Measurements from ENCODE around the gene FOXL1.

The FOXL1 gene

DNA sequence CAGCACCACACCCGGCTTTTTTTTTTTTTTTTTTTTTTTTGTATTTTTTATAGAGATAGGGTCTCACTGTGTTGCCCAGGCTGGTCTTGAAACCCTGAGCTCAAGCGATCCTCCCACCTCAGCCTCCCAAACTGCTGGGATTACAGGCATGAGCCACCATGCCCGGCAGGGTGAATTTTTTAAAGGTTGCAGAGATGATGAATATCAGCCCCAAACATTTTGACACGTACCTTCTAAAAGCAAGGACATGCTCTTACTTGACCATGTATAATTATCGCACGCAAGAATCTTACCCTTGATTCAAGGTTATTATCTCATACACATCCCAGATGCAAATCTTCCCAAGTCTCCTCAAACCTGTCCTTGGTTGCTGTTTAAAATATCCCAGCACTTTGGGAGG lies 16.0 kb upstream of the FOXL1 start:
- in situ Hi-C loops (cut with HindIII; ENCODE audit: low sequenced_read_pairs), result loop anchor here (25.0 kb wide), 2 partner anchors 475 to 700 kb away; no protein-coding TSS in a partner anchor
- DNase-seq (ENCODE audit: low read depth), result no peak
- no peak for TF ChIP-seq CTCF (IDR thresholded peaks at IDR 0.05; ENCODE audit: low read depth, low read length, missing control alignments)
- no peak overlapping the region for H3K4me3 ChIP-seq (ENCODE audit: low read depth, low read length)

- in situ Hi-C loops (cut with HindIII; ENCODE audit: low sequenced_read_pairs), result loop anchor here (25.0 kb wide), 2 partner anchors 474 to 699 kb away; no protein-coding TSS in a partner anchor
- DNase-seq (ENCODE audit: low read depth), result peak; percentile 86
- peak overlapping the region; percentile 28 for H3K4me3 ChIP-seq (ENCODE audit: low read depth, low read length)
- peak; percentile 100 for TF ChIP-seq CTCF (IDR thresholded peaks at IDR 0.05; ENCODE audit: low read depth, low read length, missing control alignments)
These were observed 14.6 kb upstream of the FOXL1 start for GRCh38 chr16:86563469-86564345.

DNA sequence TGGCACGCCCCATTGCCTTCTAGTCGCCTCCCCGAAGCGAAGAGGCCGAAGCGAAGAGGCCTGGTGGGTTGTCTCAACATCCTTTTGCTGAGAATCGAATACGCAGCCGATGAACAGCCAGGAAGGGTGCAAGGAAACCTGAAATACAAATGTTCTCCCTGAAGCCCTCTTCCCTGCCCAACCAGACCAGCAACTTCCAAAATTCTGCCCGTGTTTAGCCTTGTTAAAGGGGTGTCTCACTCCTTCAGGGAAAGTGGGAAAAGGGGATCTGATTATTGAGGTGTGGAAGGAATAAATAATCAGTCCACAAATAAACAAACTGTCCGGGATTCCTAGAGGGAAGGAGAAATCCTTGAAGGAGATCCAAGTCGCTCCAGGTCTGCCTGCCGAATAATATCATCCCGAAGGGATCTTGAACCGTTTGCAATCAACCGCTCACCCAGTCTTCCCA lies 13.1 kb upstream of the FOXL1 start:
- peak overlapping the region; percentile 74 for H3K4me3 ChIP-seq (ENCODE audit: low read depth, low read length)
- in situ Hi-C loops (cut with HindIII; ENCODE audit: low sequenced_read_pairs), result loop anchor here (25.0 kb wide), 2 partner anchors 472 to 697 kb away; no protein-coding TSS in a partner anchor
- no peak for TF ChIP-seq CTCF (IDR thresholded peaks at IDR 0.05; ENCODE audit: low read depth, low read length, missing control alignments)
- DNase-seq (ENCODE audit: low read depth), result no peak

GRCh38 chr16:86565644-86566511 lies 12.5 kb upstream of the FOXL1 start:
- no peak for DNase-seq (ENCODE audit: low read depth)
- peak overlapping the region; percentile 74 for H3K4me3 ChIP-seq (ENCODE audit: low read depth, low read length)
- in situ Hi-C loops (cut with HindIII; ENCODE audit: low sequenced_read_pairs), result loop anchor here (25.0 kb wide), 2 partner anchors 471 to 696 kb away; no protein-coding TSS in a partner anchor

DNA sequence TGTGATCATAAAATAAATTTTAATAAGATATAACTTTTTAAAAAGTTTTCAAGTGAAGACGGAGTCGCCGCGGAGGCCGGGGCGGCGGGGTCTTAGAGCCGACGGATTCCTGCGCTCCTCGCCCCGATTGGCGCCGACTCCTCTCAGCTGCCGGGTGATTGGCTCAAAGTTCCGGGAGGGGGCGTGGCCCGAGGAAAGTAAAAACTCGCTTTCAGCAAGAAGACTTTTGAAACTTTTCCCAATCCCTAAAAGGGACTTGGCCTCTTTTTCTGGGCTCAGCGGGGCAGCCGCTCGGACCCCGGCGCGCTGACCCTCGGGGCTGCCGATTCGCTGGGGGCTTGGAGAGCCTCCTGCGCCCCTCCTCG lies 11.8 kb upstream of the FOXL1 start, which contains the start of gene FOXC2:
FOXC2 (plus strand) TSS at position 229 of the 365 bp plus-strand sequence. CDS start 507 bp downstream, outside the sequence.
- TF ChIP-seq CTCF (IDR thresholded peaks at IDR 0.05; ENCODE audit: low read depth, low read length, missing control alignments), result no peak
- in situ Hi-C loops (cut with HindIII; ENCODE audit: low sequenced_read_pairs), result loop anchor here (25.0 kb wide), 2 partner anchors 471 to 696 kb away; no protein-coding TSS in a partner anchor
- peak within 1 kb of the TSS; percentile 74 for H3K4me3 ChIP-seq (ENCODE audit: low read depth, low read length)
- DNase-seq (ENCODE audit: low read depth), result peak; percentile 95

More at GRCh38 chr16:86565644-86566511, 12.5 kb upstream of the FOXL1 start:
- no peak for TF ChIP-seq CTCF (IDR thresholded peaks at IDR 0.05; ENCODE audit: low read depth, low read length, missing control alignments)

Data from astrocyte of the cerebellum (primary cell).